GM21786 (cell line): ENCODE data around the gene MGMT.

Experiments used
- ATAC-seq: cut with Tn5 transposase; IDR thresholded peaks from one replicate; pipeline ENCODE4 v1.9.1; 2021; ENCODE audit not compliant: unreplicated experiment

The MGMT gene

GRCh38 chr10:129615921-129616525 lies 149.0 kb downstream of the MGMT start:
- no peak for ATAC-seq

GRCh38 chr10:129617768-129618167 lies 150.7 kb downstream of the MGMT start:
- no peak for ATAC-seq

GRCh38 chr10:129621062-129621461 lies 154.0 kb downstream of the MGMT start:
- ATAC-seq = no peak

GRCh38 chr10:129621693-129622092 lies 154.7 kb downstream of the MGMT start:
- no peak for ATAC-seq

- no peak for ATAC-seq
Observed at GRCh38 chr10:129622291-129622690, 155.2 kb downstream of the MGMT start.

GRCh38 chr10:129622736-129623135 lies 155.7 kb downstream of the MGMT start:
- ATAC-seq = no peak

- no peak for ATAC-seq
Observed at GRCh38 chr10:129624526-129624925, 157.5 kb downstream of the MGMT start.

GRCh38 chr10:129626309-129626708 lies 159.3 kb downstream of the MGMT start:
- no peak for ATAC-seq

- ATAC-seq = no peak
Observed at GRCh38 chr10:129626796-129627435, 159.9 kb downstream of the MGMT start.

- ATAC-seq = no peak
Observed at GRCh38 chr10:129627442-129627841, 160.4 kb downstream of the MGMT start.

GRCh38 chr10:129628823-129629222 lies 161.8 kb downstream of the MGMT start:
- no peak for ATAC-seq

GRCh38 chr10:129629911-129630310 lies 162.9 kb downstream of the MGMT start:
- no peak for ATAC-seq

- no peak for ATAC-seq
Observed at GRCh38 chr10:129631006-129631405, 164.0 kb downstream of the MGMT start.

- ATAC-seq = no peak
Observed at GRCh38 chr10:129631870-129632623, 165.0 kb downstream of the MGMT start.

- no peak for ATAC-seq
Observed at GRCh38 chr10:129637010-129637409, 170.0 kb downstream of the MGMT start.

- no peak for ATAC-seq
Observed at GRCh38 chr10:129637846-129638245, 170.8 kb downstream of the MGMT start.

GRCh38 chr10:129641351-129641750 lies 174.3 kb downstream of the MGMT start:
- ATAC-seq = no peak

- ATAC-seq = no peak
Observed at GRCh38 chr10:129641982-129642381, 174.9 kb downstream of the MGMT start.

- no peak for ATAC-seq
Observed at GRCh38 chr10:129642427-129642826, 175.4 kb downstream of the MGMT start.

GRCh38 chr10:129643266-129643665 lies 176.2 kb downstream of the MGMT start:
- ATAC-seq = no peak

- ATAC-seq = no peak
Observed at GRCh38 chr10:129645487-129645886, 178.4 kb downstream of the MGMT start.

- ATAC-seq = no peak
Observed at GRCh38 chr10:129646973-129647372, 179.9 kb downstream of the MGMT start.
